WERI-Rb-1 (cell line): ENCODE data around the gene KRTCAP2.
"Not testable (repeated sequence)": the region's sequence is repeated elsewhere in the genome, so short reads cannot be mapped to it uniquely, and the experiment has no call there.

Source experiments
- DNase-seq: peaks from one replicate; pipeline ENCODE4 v3.0.0-alpha.2; 2020
- H3K27ac ChIP-seq: fragments of 250-450 bp; sonication (Bioruptor Pico); 2 replicates; pipeline ENCODE4 v1.5.1; 2020; ENCODE audit warnings: mild to moderate bottlenecking, moderate library complexity
- H3K27me3 ChIP-seq: fragments of 250-450 bp; sonication (Bioruptor Pico); 2 replicates; pipeline ENCODE4 v1.5.1; 2021; ENCODE audit warnings: mild to moderate bottlenecking, low read depth, moderate library complexity; ENCODE audit not compliant: insufficient read depth, severe bottlenecking
- H3K36me3 ChIP-seq: fragments of 250-450 bp; sonication (Bioruptor Pico); 2 replicates; pipeline ENCODE4 v1.5.1; 2020; ENCODE audit warnings: mild to moderate bottlenecking, moderate library complexity
- H3K4me3 ChIP-seq: 2 replicates; pipeline ENCODE4 v1.5.1; 2011; ENCODE audit warnings: low read depth, mild to moderate bottlenecking, control low read depth, low read length
- H3K9me3 ChIP-seq: fragments of 250-450 bp; sonication (Bioruptor Pico); 2 replicates; pipeline ENCODE4 v1.5.1; 2021; ENCODE audit warnings: mild to moderate bottlenecking, moderate library complexity; ENCODE audit not compliant: severe bottlenecking
- TF ChIP-seq, protein P1 (sequence below): IDR thresholded peaks from 2 replicates; pipeline ENCODE4 v1.5.1; 2011; ENCODE audit warnings: low read depth, mild to moderate bottlenecking, control low read depth, inconsistent platforms, low read length

The KRTCAP2 gene

DNA sequence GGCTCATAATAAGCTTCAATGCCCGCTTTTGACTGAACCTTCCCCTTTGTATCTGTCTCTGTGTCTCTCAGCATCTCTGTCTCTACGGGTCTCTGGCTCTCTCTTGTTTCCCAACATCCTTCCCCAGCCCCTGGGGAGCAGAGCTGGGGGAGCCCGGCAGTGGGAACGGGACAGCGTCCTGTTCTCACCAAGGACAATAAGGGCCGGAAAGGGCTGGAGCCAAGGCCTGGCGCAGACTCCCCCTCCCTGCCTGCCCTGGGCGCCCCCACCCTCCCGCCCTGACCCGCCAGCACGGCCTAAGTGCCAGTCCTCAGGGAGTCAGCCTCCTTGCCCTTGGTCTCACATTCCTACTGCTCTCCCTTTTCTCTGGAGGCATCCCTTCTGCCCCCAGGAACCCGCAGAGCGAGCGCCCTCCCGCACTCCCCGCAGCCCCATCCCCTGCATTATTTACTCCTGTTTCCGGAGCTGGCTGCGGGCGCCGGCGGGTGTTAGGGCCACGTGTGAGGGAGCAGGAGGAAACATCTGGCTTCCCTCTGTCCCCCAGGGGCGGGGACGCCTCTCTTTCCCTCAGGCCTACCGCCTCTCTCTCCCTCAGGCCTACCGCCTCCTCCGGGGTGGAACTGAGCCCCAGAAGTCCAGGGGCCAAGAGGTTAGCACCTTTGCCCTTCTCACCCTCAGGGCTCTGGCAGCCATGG is 6.5 kb downstream of the KRTCAP2 start:
- H3K9me3 ChIP-seq = peaks cover 2% of the 10 kb centered on the region
- H3K4me3 ChIP-seq = no peak overlapping the region
- no peak overlapping the region for H3K27ac ChIP-seq
- TF ChIP-seq, protein P1, sequence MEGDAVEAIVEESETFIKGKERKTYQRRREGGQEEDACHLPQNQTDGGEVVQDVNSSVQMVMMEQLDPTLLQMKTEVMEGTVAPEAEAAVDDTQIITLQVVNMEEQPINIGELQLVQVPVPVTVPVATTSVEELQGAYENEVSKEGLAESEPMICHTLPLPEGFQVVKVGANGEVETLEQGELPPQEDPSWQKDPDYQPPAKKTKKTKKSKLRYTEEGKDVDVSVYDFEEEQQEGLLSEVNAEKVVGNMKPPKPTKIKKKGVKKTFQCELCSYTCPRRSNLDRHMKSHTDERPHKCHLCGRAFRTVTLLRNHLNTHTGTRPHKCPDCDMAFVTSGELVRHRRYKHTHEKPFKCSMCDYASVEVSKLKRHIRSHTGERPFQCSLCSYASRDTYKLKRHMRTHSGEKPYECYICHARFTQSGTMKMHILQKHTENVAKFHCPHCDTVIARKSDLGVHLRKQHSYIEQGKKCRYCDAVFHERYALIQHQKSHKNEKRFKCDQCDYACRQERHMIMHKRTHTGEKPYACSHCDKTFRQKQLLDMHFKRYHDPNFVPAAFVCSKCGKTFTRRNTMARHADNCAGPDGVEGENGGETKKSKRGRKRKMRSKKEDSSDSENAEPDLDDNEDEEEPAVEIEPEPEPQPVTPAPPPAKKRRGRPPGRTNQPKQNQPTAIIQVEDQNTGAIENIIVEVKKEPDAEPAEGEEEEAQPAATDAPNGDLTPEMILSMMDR = no peak
- peaks cover 20% of the 10 kb centered on the region for H3K36me3 ChIP-seq
- DNase-seq = peak; percentile 25
- no peaks in the 10 kb centered on the region for H3K27me3 ChIP-seq

DNA sequence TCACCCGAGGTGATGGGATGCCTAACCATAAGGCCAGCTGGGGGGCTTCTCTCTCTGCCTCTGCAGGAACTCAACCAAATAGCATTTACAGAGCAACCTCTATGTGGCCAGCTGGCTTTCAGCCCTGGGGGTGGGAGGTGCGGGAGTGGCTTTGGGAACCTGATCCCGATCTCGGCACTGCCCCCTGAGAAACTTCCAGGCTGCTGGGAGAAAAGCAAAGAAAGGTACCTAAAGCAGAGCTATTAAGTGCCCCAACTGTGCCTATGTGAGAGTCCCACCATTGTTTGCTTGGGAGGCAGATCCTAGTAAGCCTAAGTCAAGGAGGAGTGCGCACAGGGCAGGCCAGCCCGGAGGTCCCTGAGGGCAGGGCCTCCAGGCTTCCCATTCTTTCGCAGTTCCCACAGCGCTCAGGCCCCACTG is 7.0 kb downstream of the KRTCAP2 start:
- Histone ChIP-seq H3K27me3 (no peaks in the 10 kb centered on the region), H3K9me3 (peaks cover 2% of the 10 kb centered on the region), H3K27ac (no peak overlapping the region), H3K4me3 (no peak overlapping the region), H3K36me3 (peaks cover 19% of the 10 kb centered on the region)
- TF ChIP-seq, protein P1 = no peak
- peak; percentile 23 for DNase-seq

DNA sequence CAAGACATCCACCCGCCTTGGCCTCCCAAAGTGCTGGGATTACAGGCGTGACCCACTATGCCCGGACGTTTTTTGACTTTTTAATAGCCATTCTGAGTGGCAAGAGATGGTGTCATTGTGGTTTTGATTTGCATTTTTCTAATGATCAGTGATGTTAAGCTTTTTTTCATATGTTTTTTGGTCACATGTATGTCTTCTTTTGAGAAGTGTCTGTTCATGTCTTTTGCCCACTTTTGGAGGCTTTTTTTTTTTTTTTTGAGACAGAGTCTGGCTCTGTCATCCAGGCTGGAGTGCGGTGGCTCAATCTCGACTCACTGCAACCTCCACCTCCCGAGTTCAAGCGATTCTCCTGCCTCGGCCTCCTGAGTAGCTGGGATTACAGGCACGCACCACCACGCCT is 8.5 kb downstream of the KRTCAP2 start:
- H3K4me3 ChIP-seq, H3K27me3 ChIP-seq, H3K36me3 ChIP-seq, H3K27ac ChIP-seq, DNase-seq, H3K9me3 ChIP-seq: not testable (repeated sequence)

DNA sequence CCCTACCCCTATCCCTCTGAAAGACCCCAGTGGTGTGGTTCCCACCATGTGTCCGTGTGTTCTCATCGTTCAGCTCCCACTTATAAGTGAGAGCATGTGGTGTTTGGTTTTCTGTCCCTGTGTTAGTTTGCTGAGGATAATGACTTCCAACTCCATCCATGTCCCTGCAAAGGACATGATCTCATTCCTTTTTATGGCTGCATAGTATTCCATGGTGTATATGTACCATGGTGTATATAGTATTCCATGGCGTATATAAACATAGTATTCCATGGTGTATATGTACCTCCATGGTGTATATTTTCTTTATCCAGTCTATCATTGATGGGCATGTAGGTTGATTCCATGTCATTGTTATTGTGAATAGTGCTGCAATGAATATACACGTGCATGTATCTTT is 9.3 kb downstream of the KRTCAP2 start:
- H3K4me3 ChIP-seq, H3K27ac ChIP-seq, H3K9me3 ChIP-seq, DNase-seq, H3K36me3 ChIP-seq, H3K27me3 ChIP-seq: not testable (repeated sequence)

DNA sequence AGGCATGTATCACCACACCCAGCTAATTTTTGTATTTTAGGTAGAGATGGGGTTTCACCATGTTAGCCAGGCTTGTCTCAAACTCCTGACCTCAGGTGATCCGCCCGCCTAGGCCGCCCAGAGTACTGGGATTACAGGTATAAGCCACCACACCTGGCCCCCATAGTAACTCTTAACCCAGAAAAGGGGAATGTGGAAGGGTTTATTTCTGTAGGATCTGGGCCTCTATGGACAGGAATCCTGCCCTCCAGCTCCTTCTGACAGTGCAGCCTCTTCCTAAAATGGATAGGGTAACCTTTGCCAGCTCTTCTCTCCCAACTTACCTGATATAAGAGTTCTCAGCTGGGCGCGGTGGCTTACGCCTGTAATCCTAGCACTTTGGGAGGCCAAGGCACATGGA is 10.5 kb downstream of the KRTCAP2 start:
- not testable (repeated sequence) for H3K27ac ChIP-seq, H3K4me3 ChIP-seq, H3K27me3 ChIP-seq, DNase-seq, H3K9me3 ChIP-seq, H3K36me3 ChIP-seq

DNA sequence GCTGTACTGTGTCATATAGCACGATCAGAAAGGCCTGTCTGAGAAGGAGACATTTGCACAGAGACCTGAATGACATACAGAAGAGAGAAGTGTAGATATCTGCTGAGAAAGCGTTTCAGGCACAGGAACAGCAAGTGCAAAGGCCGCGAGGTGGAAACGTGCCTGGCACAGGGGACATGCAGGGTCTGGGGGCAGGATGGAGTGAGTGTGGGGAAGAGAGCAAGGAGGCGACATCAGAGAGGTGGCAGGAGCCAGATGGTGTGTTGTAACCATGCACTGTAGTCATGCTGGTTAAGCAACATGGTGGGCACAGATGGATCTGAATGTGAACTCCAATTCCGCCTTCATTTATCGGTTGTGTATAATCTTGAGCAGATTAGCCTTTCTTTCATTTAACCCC is 13.0 kb downstream of the KRTCAP2 start:
- DNase-seq = no peak
- Histone ChIP-seq H3K27me3 (no peaks in the 10 kb centered on the region), H3K4me3 (no peak overlapping the region), H3K36me3 (no peaks in the 10 kb centered on the region), H3K9me3 (peaks cover 5% of the 10 kb centered on the region), H3K27ac (no peak overlapping the region)
- TF ChIP-seq, protein P1 = no peak

DNA sequence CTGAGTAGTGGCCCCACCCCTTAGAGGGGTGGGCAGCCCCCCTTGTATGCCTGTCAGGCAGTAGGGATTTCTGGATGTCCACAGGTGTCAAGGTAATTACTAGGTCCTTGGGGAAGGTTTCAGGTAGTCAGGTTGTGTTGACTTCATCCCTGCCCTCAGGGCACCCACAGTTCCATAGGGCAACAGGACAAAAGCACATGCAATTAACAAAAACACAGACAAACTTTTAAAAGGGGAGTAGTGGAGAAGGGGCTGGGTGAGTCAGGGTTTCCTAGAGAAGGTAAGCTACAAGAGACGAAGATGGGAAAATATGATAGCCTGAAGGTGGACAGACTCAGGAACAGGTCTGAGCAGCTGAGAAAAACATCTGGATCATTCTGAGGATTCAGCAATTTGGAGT is 14.1 kb downstream of the KRTCAP2 start:
- no peaks in the 10 kb centered on the region for H3K36me3 ChIP-seq
- TF ChIP-seq, protein P1 = no peak
- H3K9me3 ChIP-seq = peaks cover 3% of the 10 kb centered on the region
- no peak overlapping the region for H3K4me3 ChIP-seq
- no peak overlapping the region for H3K27ac ChIP-seq
- DNase-seq = no peak
- no peaks in the 10 kb centered on the region for H3K27me3 ChIP-seq

DNA sequence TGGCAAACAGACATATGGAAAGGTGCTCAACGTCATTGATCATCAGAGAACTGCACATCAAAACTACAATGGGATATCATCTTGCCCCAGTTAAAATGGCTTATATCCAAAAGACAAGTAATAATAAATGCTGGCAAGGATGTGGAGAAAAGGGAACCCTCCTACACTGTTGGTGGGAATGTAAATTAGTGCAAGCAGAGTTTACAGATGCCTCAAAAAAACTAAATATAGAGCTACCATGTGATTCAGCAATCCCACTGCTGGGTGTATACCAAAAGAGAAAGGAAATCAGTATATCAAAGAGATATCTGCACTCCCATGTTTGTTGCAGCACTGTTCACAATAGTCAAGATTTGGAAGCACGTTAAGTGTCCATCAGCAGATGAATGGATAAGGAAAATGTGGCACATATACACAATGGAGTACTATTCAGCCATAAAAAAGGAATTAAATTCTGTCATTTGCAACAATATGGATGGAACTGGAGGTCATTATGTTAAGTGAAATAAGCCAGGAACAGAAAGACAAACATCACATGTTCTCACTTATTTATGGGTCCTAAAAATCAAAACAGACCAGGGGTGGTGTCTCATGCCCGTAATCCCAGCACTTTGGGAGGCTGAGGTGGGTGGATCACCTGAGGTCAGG is 17.0 kb downstream of the KRTCAP2 start:
- H3K4me3 ChIP-seq, H3K27me3 ChIP-seq, DNase-seq, H3K9me3 ChIP-seq, H3K36me3 ChIP-seq, H3K27ac ChIP-seq: not testable (repeated sequence)
